ENCODE data around the gene KDM4B.

The KDM4B gene

GRCh38 chr19:5091018-5091683 is 122.2 kb downstream of the KDM4B start:
- TF ChIP-seq, protein P1, sequence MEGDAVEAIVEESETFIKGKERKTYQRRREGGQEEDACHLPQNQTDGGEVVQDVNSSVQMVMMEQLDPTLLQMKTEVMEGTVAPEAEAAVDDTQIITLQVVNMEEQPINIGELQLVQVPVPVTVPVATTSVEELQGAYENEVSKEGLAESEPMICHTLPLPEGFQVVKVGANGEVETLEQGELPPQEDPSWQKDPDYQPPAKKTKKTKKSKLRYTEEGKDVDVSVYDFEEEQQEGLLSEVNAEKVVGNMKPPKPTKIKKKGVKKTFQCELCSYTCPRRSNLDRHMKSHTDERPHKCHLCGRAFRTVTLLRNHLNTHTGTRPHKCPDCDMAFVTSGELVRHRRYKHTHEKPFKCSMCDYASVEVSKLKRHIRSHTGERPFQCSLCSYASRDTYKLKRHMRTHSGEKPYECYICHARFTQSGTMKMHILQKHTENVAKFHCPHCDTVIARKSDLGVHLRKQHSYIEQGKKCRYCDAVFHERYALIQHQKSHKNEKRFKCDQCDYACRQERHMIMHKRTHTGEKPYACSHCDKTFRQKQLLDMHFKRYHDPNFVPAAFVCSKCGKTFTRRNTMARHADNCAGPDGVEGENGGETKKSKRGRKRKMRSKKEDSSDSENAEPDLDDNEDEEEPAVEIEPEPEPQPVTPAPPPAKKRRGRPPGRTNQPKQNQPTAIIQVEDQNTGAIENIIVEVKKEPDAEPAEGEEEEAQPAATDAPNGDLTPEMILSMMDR (IDR thresholded peaks at IDR 0.05): no peak

GRCh38 chr19:5091684-5092480 is 123.0 kb downstream of the KDM4B start:
- TF ChIP-seq, protein P1 (IDR thresholded peaks at IDR 0.05): no peak

DNA sequence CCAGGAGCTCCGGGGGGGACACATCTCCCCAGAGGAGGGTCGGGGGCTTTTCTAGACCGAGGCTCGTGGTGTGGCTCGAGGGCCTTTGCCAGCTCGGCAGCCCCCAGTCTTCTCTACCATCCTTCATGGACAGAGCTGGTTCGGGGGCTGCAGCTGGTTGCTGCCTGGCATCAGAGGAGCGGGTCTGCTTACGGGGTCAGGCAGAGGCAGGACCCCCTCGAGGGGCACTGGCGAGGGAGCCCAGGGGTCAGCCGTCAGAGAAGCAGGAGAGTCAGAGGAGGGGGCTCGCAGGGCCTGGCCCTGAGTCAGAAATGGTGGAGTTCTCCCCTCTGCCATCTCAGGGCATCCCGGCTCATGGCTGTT is 123.5 kb downstream of the KDM4B start:
- TF ChIP-seq, protein P1 (IDR thresholded peaks at IDR 0.05): no peak

DNA sequence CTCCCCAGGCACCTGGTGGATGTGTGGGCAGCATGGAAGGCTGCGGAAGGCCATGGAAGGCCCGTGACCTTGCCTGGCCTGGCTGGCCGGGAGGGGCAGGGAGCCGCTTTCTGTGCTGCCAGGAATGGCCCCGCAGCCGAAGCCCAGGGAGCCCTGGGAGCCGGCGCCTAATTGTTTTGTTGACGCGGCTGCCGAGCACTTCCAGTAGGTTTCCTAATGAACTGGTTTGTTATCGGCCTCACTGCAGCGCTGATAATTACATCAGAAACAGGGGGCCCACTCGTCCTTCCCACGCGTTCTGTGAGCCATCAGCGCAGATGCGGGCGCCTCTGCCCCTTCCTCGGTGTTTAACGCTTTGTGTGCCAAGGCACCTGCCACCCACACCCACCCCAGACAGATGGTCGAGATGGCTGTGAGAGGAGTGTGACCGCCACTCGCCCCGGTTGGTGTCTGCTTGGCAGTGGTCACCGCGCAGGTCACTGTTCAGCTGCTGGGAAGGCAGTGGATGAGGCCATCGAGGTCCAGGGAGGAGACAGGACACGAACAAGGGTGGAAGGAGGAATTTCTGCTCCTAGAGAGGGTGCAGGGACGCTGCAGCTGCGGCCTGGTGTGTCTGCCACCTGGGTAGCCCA is 124.5 kb downstream of the KDM4B start:
- TF ChIP-seq, protein P1 (IDR thresholded peaks at IDR 0.05): no peak

- TF ChIP-seq, protein P1 (IDR thresholded peaks at IDR 0.05): no peak
These were observed 125.2 kb downstream of the KDM4B start for GRCh38 chr19:5093948-5094718.

DNA sequence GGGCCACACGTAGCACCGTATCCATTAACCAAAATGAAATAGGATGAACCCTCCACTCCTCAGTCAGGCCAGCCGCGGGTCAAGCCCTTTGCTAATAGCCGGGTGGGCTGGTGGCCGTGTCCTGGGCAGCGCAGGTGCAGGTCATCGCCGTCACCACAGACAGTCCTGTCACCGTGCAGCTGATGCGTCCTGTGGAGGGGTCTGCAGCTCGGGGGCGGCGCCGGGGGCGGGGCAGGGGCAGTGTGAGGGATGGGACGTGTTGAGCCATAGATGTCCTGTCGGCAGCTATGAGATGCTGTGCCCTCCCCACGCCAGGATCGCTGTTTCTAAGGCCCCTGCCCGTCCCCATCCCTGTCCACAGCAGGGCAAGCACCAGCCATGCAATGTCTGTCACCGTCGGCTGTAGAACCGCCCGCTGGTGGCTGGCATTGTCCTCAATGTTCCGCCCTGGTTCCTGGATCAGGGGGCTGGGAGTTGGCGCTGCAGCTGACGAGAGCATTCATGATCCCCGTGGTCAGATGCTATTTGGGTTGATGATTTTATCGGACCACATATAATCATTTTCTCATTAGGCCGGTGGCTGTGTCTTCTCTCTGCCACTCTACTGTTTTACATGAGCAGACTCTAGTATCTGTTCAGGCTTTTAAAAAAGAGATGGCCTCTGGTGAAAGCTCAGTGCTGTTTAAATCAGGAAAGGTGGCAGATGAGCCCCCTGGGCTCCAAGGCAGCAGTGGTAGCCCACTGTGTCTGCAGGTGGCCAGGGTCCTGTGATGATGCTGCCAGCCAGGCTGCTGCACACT is 126.1 kb downstream of the KDM4B start:
- TF ChIP-seq, protein P1 (IDR thresholded peaks at IDR 0.05): no peak

GRCh38 chr19:5095568-5095850 is 126.6 kb downstream of the KDM4B start:
- TF ChIP-seq, protein P1 (IDR thresholded peaks at IDR 0.05): no peak
